Nephron (organoid): Measurements from ENCODE around the gene SP110.

Experiments used
- H3K27ac Mint-ChIP-seq, 3 experiments: 2 replicates each; pipeline ENCODE4 v1.8.0; 2020; ENCODE audit warnings: mixed read lengths in 3 of 3, mild to moderate bottlenecking in 2 of 3, moderate library complexity in 1 of 3
- H3K27me3 Mint-ChIP-seq: 2 replicates; pipeline ENCODE4 v1.8.0; 2021; ENCODE audit warnings: low read depth, mild to moderate bottlenecking, moderate library complexity, mixed read lengths
- H3K36me3 Mint-ChIP-seq: 2 replicates; pipeline ENCODE4 v1.8.0; 2020; ENCODE audit warnings: low read depth, mixed read lengths
- H3K4me1 Mint-ChIP-seq: 2 replicates; pipeline ENCODE4 v1.8.0; 2020; ENCODE audit warnings: mixed read lengths
- H3K4me3 Mint-ChIP-seq, 3 experiments: 2 replicates each; pipeline ENCODE4 v1.8.0; 2020; ENCODE audit warnings: mild to moderate bottlenecking in 3 of 3, mixed read lengths in 3 of 3, moderate library complexity in 2 of 3
- H3K9me3 Mint-ChIP-seq: 2 replicates; pipeline ENCODE4 v1.8.0; 2020; ENCODE audit warnings: mixed read lengths
- TF ChIP-seq, protein P1 (sequence below), 3 experiments: fragments of 200-600 bp; sonication (generic); IDR thresholded peaks; one replicate each; pipeline ENCODE4 v1.5.0; 2021; ENCODE audit warnings: antibody characterized with exemption in 3 of 3; ENCODE audit not compliant: unreplicated experiment in 3 of 3

The SP110 gene

DNA sequence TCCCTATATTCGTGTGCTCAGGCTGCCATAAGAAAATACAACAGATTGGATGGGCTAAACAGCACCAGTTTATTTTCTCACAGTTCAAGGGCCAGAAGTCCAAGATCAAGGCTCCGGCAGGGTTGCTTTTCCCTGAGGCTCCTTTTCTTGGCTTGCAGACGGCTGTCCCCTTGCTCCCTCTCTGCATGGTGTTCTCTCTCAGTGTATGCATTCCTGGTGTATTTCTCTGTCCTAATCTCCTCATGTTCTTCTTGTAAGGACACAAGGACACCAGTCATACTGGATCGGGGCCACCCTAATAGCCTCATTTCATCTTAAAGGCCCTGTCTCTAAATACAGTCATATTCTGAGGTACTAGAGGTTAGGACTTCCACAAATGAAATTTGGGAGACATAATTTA lies 88.4 kb downstream of the SP110 start:
- peaks cover 2% of the 10 kb centered on the region for H3K9me3 Mint-ChIP-seq
- peaks cover 4% of the 10 kb centered on the region for H3K27me3 Mint-ChIP-seq
- no peaks in the 10 kb centered on the region for H3K36me3 Mint-ChIP-seq
- no peak overlapping the region for H3K4me3 Mint-ChIP-seq
- peak overlapping the region in 1 of 3 experiments; percentile 90 for H3K27ac Mint-ChIP-seq
- H3K4me1 Mint-ChIP-seq, result peaks cover 17% of the 10 kb centered on the region
- TF ChIP-seq, protein P1, sequence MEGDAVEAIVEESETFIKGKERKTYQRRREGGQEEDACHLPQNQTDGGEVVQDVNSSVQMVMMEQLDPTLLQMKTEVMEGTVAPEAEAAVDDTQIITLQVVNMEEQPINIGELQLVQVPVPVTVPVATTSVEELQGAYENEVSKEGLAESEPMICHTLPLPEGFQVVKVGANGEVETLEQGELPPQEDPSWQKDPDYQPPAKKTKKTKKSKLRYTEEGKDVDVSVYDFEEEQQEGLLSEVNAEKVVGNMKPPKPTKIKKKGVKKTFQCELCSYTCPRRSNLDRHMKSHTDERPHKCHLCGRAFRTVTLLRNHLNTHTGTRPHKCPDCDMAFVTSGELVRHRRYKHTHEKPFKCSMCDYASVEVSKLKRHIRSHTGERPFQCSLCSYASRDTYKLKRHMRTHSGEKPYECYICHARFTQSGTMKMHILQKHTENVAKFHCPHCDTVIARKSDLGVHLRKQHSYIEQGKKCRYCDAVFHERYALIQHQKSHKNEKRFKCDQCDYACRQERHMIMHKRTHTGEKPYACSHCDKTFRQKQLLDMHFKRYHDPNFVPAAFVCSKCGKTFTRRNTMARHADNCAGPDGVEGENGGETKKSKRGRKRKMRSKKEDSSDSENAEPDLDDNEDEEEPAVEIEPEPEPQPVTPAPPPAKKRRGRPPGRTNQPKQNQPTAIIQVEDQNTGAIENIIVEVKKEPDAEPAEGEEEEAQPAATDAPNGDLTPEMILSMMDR (IDR thresholded peaks at IDR 0.05; ENCODE audit: unreplicated experiment in 3 of 3), result no peak

DNA sequence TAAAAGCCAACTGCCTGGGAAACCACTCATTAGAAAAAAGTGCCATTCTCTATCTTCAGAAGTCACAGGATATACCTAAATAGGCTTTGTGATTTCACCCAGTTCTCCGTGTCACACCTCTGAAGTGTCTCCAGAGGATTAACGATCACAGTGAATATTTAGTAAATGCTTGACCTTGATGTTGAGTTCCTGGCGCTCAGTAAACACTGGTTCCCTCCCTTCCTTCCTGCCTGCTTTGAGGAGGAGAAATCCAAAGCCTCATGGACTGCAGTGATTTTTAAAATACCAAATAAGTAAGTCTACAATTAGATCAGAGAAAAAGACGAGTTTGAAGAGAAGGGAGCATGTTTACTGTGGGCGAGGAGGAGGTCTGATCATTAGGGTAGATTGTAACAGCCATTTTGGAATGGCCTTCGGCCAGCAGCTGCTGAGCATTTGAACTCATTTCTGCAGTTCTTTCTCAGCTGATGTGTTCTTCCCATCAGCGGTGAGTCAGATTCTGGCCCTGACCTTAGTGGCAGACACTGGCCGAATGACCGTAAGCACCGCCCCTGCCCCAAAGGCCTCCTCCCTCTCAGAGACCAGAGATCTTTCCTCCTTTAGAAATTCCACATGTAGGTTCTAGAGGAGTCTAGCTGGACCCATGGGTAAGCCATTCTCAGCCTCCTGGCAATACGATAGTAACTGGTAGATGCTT lies 89.0 kb downstream of the SP110 start:
- Mint-ChIP-seq H3K4me3 (no peak overlapping the region), H3K9me3 (peaks cover 2% of the 10 kb centered on the region), H3K27me3 (peaks cover 4% of the 10 kb centered on the region), H3K27ac (peak overlapping the region in 1 of 3 experiments; percentile 90), H3K36me3 (no peaks in the 10 kb centered on the region), H3K4me1 (peaks cover 17% of the 10 kb centered on the region)
- TF ChIP-seq, protein P1 (IDR thresholded peaks at IDR 0.05; ENCODE audit: unreplicated experiment in 3 of 3), result no peak

DNA sequence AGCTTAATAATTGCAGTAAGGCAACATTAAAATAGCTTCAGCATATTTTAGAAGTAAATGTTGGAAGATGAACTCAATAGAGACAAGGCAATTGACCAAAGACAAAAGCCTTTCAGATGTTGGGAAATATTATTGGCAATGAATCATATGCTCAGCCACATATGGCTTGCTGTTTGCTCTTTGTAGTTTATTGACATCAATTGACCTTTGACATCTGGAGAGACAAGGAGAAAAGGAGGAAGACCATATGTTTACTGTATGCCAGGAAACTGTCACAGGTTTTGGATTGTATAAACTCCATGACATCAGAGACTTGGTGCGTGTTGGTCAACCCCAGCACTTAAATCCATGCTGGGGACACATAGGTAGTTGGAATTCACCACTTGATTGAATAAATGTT lies 90.4 kb downstream of the SP110 start:
- Mint-ChIP-seq H3K27ac (peak overlapping the region in 1 of 3 experiments; percentile 34), H3K9me3 (peaks cover 2% of the 10 kb centered on the region), H3K27me3 (peaks cover 4% of the 10 kb centered on the region), H3K4me3 (no peak overlapping the region), H3K36me3 (no peaks in the 10 kb centered on the region), H3K4me1 (peaks cover 17% of the 10 kb centered on the region)
- TF ChIP-seq, protein P1 (IDR thresholded peaks at IDR 0.05; ENCODE audit: unreplicated experiment in 3 of 3), result no peak

DNA sequence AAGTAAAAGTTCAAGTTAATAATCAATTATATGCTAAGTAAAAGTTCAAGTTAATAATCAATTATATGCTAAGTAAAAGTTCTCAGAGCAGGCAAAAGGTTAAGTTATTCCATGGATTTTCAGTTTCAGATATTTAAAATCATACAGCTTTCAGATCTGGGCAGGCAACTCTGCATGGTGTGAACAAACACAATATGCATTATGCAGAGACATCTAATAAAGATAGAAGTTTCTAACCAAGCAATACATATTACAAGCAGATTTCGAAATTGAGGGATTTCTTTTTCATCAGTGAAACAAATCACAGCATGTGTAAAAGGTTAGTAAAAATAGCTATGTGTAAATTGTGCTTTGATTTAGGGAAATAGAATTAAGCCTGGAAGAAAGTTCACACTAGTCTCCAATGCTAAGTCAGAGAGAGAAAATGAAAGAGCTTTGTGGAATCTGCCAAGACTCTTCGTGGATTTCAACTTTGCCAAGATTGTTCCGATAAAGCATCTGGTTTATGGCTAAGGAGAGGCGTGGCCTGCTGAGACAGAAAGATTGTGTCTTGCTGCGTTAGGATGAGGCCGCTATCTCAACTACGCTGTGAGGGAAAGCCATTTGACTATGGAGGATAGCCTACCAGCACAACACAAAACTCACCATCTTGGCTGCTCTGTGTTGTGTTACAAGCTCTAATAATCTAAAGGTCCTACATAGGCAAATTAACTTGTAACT lies 91.0 kb downstream of the SP110 start:
- no peaks in the 10 kb centered on the region for H3K36me3 Mint-ChIP-seq
- H3K9me3 Mint-ChIP-seq, result peaks cover 2% of the 10 kb centered on the region
- H3K4me3 Mint-ChIP-seq, result peak overlapping the region in 1 of 3 experiments; percentile 16
- peak overlapping the region in 1 of 3 experiments; percentile 34 for H3K27ac Mint-ChIP-seq
- H3K27me3 Mint-ChIP-seq, result peaks cover 4% of the 10 kb centered on the region
- H3K4me1 Mint-ChIP-seq, result peaks cover 17% of the 10 kb centered on the region
- TF ChIP-seq, protein P1 (IDR thresholded peaks at IDR 0.05; ENCODE audit: unreplicated experiment in 3 of 3), result no peak

DNA sequence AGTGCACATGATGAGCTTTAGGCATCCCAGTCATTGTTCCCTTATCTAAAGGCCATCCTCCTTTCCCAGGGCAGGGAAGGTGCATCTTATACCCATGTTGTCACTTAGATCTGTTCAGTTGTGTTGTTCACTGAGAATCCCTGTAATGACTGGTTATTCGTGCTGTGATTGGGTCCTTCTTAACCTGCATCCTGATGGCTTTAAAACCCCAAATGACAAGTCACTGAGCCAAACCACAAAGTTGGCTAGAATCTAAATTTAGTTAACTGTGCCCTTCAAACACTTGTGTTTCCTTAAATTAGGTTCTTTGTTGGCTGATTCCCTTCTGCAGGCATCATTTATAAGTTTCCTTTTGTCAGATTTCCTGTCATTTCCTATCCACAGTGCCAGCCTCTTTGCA lies 92.6 kb downstream of the SP110 start:
- Mint-ChIP-seq H3K4me1 (peaks cover 17% of the 10 kb centered on the region), H3K36me3 (no peaks in the 10 kb centered on the region), H3K4me3 (no peak overlapping the region), H3K27me3 (peaks cover 4% of the 10 kb centered on the region), H3K27ac (no peak overlapping the region), H3K9me3 (no peaks in the 10 kb centered on the region)
- TF ChIP-seq, protein P1 (IDR thresholded peaks at IDR 0.05; ENCODE audit: unreplicated experiment in 3 of 3), result no peak
